Measurements from ENCODE around the gene IL16. TPM values are rescaled to one million over a fixed set of nuclear protein-coding genes. Genes with fewer than 3 reads are reported as not detected.
A peak's percentile ranks its signal among the peaks of the same experiment; 100 is the strongest.

The IL16 gene
- total and polyA plus RNA-seq, 2 donors: 10.6 to 20.7 TPM

GRCh38 chr15:81296186-81296585, 99.5 kb downstream of the IL16 start:
- H3K4me1 ChIP-seq (ENCODE audit: insufficient read depth): no peaks in the 10 kb centered on the region
- H3K27ac ChIP-seq (ENCODE audit: low read depth): no peak overlapping the region
- WGBS: 76% methylated on average over 2 of the region's 2 CpGs
- no peaks in the 10 kb centered on the region for H3K36me3 ChIP-seq (ENCODE audit: insufficient read depth)
- DNase-seq (ENCODE audit: extremely low spot score): no peak
- no peak overlapping the region for H3K4me3 ChIP-seq (ENCODE audit: low read depth, low read length)

- H3K4me1 ChIP-seq (ENCODE audit: insufficient read depth): no peaks in the 10 kb centered on the region
- H3K4me3 ChIP-seq (ENCODE audit: low read depth, low read length): peak overlapping the region; percentile 16
- DNase-seq (ENCODE audit: extremely low spot score): no peak
- no peak overlapping the region for H3K27ac ChIP-seq (ENCODE audit: low read depth)
- H3K36me3 ChIP-seq (ENCODE audit: insufficient read depth): no peaks in the 10 kb centered on the region
- WGBS: 66% methylated on average over 11 of the region's 11 CpGs
Observed at GRCh38 chr15:81296673-81297072, 100.0 kb downstream of the IL16 start.

DNA sequence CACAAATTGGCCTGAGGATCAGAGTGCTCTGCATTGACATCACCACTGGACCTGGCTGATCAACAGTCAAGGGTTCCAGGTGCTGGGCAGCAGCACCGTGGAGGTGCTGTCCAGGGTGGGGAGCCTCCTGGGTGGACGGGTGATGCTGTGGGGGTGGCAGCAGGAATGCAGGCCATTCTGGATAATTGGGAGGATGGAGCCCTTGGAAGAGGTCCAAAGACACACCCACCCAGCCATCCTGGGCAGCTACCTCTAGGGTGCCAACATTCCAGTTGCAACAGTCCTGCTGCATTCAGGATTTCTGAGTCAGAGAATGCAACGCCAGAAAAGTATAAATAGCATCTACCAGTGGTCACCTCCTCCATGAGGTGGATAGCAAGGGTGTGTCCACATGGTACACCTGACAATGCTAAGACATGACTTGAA, 100.5 kb downstream of the IL16 start:
- WGBS: 60% methylated on average over 3 of the region's 3 CpGs

GRCh38 chr15:81297603-81298575, 101.2 kb downstream of the IL16 start:
- H3K4me1 ChIP-seq (ENCODE audit: insufficient read depth): no peaks in the 10 kb centered on the region
- no peak for DNase-seq (ENCODE audit: extremely low spot score)
- H3K4me3 ChIP-seq (ENCODE audit: low read depth, low read length): peak overlapping the region; percentile 17
- H3K27ac ChIP-seq (ENCODE audit: low read depth): no peak overlapping the region
- no peaks in the 10 kb centered on the region for H3K36me3 ChIP-seq (ENCODE audit: insufficient read depth)
- 84% methylated on average over 4 of the region's 4 CpGs for WGBS

More for the DNA sequence above, 100.5 kb downstream of the IL16 start:
- peak overlapping the region; percentile 16 for H3K4me3 ChIP-seq (ENCODE audit: low read depth, low read length)
- no peak for DNase-seq (ENCODE audit: extremely low spot score)
- H3K4me1 ChIP-seq (ENCODE audit: insufficient read depth): no peaks in the 10 kb centered on the region
- no peaks in the 10 kb centered on the region for H3K36me3 ChIP-seq (ENCODE audit: insufficient read depth)
- H3K27ac ChIP-seq (ENCODE audit: low read depth): no peak overlapping the region

GRCh38 chr15:81298611-81299010, 101.9 kb downstream of the IL16 start:
- no peak for DNase-seq (ENCODE audit: extremely low spot score)
- Histone ChIP-seq H3K27ac (ENCODE audit: low read depth) (no peak overlapping the region), H3K4me1 (ENCODE audit: insufficient read depth) (no peaks in the 10 kb centered on the region), H3K36me3 (ENCODE audit: insufficient read depth) (peaks cover under 1% of the 10 kb centered on the region), H3K4me3 (ENCODE audit: low read depth, low read length) (peak overlapping the region; percentile 17)
- 77% methylated on average over 6 of the region's 6 CpGs for WGBS

GRCh38 chr15:81299156-81299555, 102.5 kb downstream of the IL16 start:
- peaks cover 2% of the 10 kb centered on the region for H3K36me3 ChIP-seq (ENCODE audit: insufficient read depth)
- 87% methylated on average over 3 of the region's 3 CpGs for WGBS
- no peak overlapping the region for H3K4me3 ChIP-seq (ENCODE audit: low read depth, low read length)
- H3K4me1 ChIP-seq (ENCODE audit: insufficient read depth): no peaks in the 10 kb centered on the region
- DNase-seq (ENCODE audit: extremely low spot score): no peak
- no peak overlapping the region for H3K27ac ChIP-seq (ENCODE audit: low read depth)

- no peaks in the 10 kb centered on the region for H3K4me1 ChIP-seq (ENCODE audit: insufficient read depth)
- WGBS: 81% methylated on average over 14 of the region's 14 CpGs
- H3K4me3 ChIP-seq (ENCODE audit: low read depth, low read length): peak overlapping the region; percentile 4
- DNase-seq (ENCODE audit: extremely low spot score): no peak
- peaks cover 2% of the 10 kb centered on the region for H3K36me3 ChIP-seq (ENCODE audit: insufficient read depth)
- H3K27ac ChIP-seq (ENCODE audit: low read depth): no peak overlapping the region
Observed at GRCh38 chr15:81299630-81300273, 103.1 kb downstream of the IL16 start.

DNA sequence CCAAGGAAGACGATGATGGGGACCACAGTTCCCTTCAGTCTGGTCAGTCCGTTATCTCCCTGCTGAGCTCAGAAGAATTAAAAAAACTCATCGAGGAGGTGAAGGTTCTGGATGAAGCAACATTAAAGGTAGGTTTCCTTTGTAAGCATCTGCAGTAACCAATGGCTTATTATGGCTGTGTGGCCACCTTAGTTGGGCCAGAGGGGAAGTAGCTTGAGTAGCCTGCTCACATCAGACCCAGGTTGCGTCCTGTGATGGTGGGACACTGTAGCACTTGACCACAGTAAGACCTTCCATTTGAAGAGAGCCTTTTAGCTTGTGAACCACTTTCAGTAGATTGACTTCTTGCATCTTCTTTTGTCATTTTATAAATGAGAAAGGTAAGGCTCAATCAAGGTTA, 104.7 kb downstream of the IL16 start:
- DNase-seq (ENCODE audit: extremely low spot score): no peak
- peaks cover 2% of the 10 kb centered on the region for H3K36me3 ChIP-seq (ENCODE audit: insufficient read depth)
- H3K27ac ChIP-seq (ENCODE audit: low read depth): no peak overlapping the region
- H3K4me3 ChIP-seq (ENCODE audit: low read depth, low read length): no peak overlapping the region
- no peaks in the 10 kb centered on the region for H3K4me1 ChIP-seq (ENCODE audit: insufficient read depth)
- WGBS: 94% methylated on average over 4 of the region's 4 CpGs

GRCh38 chr15:81301815-81302399, 105.2 kb downstream of the IL16 start:
- Histone ChIP-seq H3K36me3 (ENCODE audit: insufficient read depth) (peaks cover 2% of the 10 kb centered on the region), H3K27ac (ENCODE audit: low read depth) (no peak overlapping the region), H3K4me3 (ENCODE audit: low read depth, low read length) (no peak overlapping the region), H3K4me1 (ENCODE audit: insufficient read depth) (no peaks in the 10 kb centered on the region)
- DNase-seq (ENCODE audit: extremely low spot score): no peak
- WGBS: 78% methylated on average over 5 of the region's 5 CpGs

DNA sequence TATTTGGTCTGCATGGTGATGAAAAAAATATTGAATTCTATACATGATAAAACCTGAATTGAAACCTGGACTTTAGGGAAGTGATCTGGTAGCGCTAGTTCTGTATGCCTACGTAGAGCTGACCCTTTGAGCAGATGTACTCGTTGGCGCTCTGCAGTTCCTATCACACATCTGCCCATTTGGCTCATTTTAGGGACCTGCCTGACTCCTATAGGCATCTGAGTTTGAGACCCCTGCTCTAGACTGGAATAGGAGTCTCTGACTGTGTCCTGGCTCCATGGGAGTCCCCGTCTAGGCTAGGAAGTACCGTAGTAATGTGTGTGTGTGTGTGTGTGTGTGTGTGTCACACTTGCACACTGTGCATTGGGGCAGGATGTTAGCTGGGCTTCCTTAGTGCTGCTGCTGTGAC, 106.0 kb downstream of the IL16 start:
- Histone ChIP-seq H3K4me3 (ENCODE audit: low read depth, low read length) (no peak overlapping the region), H3K36me3 (ENCODE audit: insufficient read depth) (peaks cover 2% of the 10 kb centered on the region), H3K27ac (ENCODE audit: low read depth) (no peak overlapping the region), H3K4me1 (ENCODE audit: insufficient read depth) (no peaks in the 10 kb centered on the region)
- 82% methylated on average over 6 of the region's 6 CpGs for WGBS
- DNase-seq (ENCODE audit: extremely low spot score): no peak

DNA sequence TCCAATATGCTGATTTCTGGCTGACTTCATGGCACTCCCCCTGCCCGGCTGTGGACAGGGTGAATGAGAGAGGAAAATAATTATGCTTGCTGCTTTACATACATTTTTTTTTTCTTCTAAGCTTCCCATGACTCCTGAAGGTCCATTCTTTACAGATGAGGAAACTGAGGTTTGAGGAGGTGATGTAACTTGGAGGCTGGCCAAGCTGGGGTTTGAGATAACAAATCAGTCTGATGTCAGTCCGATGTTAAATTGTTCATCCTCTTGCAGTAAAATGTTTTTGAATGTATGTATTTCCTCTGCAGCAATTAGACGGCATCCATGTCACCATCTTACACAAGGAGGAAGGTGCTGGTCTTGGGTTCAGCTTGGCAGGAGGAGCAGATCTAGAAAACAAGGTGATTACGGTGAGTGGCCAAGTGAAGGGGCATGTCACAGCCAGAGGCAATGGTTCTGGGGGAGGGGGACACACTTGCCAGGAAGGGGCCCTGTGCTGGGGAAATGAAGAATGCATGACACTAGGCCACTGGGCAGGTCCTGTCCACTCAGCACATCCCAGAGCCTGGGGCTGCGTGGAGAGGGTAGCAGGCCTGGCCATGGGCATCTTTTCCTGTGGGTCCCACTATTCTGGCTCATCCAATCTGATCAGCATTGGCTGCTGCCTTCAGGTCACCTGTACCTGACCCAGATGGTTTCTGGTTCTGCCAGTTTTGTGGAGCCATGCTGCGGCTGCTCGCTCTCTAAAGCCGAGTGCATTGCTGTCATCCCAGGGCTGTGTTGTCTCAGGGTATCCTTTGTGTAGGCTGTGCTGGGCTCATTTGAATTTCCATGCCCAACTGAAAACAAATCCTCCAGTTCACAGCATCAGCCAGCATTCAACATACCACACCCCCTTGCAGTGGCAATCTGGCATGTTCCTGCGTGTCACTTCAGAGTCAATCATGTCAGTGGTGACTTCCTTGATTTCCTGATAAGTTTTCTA, 106.9 kb downstream of the IL16 start:
- Histone ChIP-seq H3K36me3 (ENCODE audit: insufficient read depth) (peaks cover 2% of the 10 kb centered on the region), H3K4me3 (ENCODE audit: low read depth, low read length) (no peak overlapping the region), H3K27ac (ENCODE audit: low read depth) (peak overlapping the region; percentile 49), H3K4me1 (ENCODE audit: insufficient read depth) (no peaks in the 10 kb centered on the region)
- peak; percentile 70 for DNase-seq (ENCODE audit: extremely low spot score)
- WGBS: 73% methylated on average over 9 of the region's 9 CpGs

DNA sequence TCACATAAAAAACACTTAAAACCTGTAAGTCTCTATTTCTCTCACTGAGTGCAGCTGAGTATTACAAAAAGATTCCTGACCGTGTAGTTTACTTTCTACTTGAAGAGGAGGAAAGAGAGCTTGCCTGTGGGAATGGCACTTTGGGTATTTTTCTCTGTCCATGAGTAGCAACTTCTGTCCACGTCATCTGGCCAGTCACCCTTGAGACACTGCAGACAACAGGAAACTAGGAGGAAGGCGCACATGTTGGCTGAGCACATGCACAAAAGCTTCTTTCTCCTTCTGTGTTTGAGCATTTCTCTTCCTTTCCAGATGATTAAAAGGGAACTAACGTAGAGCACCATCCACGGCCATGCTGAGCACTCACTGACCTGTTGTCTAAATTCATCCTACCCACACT, 107.5 kb downstream of the IL16 start:
- H3K4me3 ChIP-seq (ENCODE audit: low read depth, low read length): no peak overlapping the region
- WGBS: 63% methylated on average over 5 of the region's 5 CpGs
- DNase-seq (ENCODE audit: extremely low spot score): no peak
- peaks cover 2% of the 10 kb centered on the region for H3K36me3 ChIP-seq (ENCODE audit: insufficient read depth)
- H3K4me1 ChIP-seq (ENCODE audit: insufficient read depth): no peaks in the 10 kb centered on the region
- H3K27ac ChIP-seq (ENCODE audit: low read depth): peak overlapping the region; percentile 49

GRCh38 chr15:81308260-81308659, 111.6 kb downstream of the IL16 start:
- WGBS: 77% methylated on average over 2 of the region's 2 CpGs
- Histone ChIP-seq H3K36me3 (ENCODE audit: insufficient read depth) (peaks cover 2% of the 10 kb centered on the region), H3K4me3 (ENCODE audit: low read depth, low read length) (no peak overlapping the region), H3K27ac (ENCODE audit: low read depth) (no peak overlapping the region), H3K4me1 (ENCODE audit: insufficient read depth) (no peaks in the 10 kb centered on the region)
- DNase-seq (ENCODE audit: extremely low spot score): no peak
